GM12878 (cell line): Measurements from ENCODE around the gene ITGA1. TPM values are rescaled to one million over a fixed set of nuclear protein-coding genes. Genes with fewer than 3 reads are reported as not detected.
A peak's percentile ranks its signal among the peaks of the same experiment; 100 is the strongest.

Experiments used
- ATAC-seq: fragments of 200-7000 bp; cut with Tn5 transposase; 3 replicates; pipeline ENCODE4 v1.9.1; 2020; ENCODE audit warnings: mild to moderate bottlenecking, moderate library complexity
- Bru-seq: library from RNA; stranded (reverse); fragments of 400-500 nt; gene quantifications from one replicate; lab custom pipeline; 2021; lab: Mats Ljungman, UMichigan
- BruChase-seq, 2 experiments: library from RNA; stranded (reverse); fragments of 400-500 nt; gene quantifications; one replicate each; lab custom pipeline; 2021; lab: Mats Ljungman, UMichigan
- BruUV-seq: library from RNA; stranded (reverse); fragments of 400-500 nt; replicated peaks from 2 replicates; lab custom pipeline; 2021; lab: Mats Ljungman, UMichigan
- CTCF ChIA-PET: fragments of 300-600 bp; sonication (Branson Sonifier 250); formaldehyde crosslinking; extraction: SDS; loops from one replicate; lab custom pipeline; 2021; ENCODE audit warnings: inconsistent platforms; lab: Yijun Ruan, JAX
- POLR2A ChIA-PET: fragments of 350-600 bp; formaldehyde crosslinking; extraction: SDS; loops from one replicate; lab custom pipeline; 2021; ENCODE audit warnings: inconsistent platforms; lab: Charles Lee
- RAD21 ChIA-PET: fragments of 300-600 bp; sonication (Branson Sonifier 250); formaldehyde crosslinking; loops from one replicate; lab custom pipeline; 2023; ENCODE audit warnings: antibody characterized with exemption; ENCODE audit not compliant: unreplicated experiment; lab: Charles Lee
- SMC1A ChIA-PET: fragments of 300-600 bp; sonication (Branson Sonifier 250); formaldehyde crosslinking; loops from one replicate; lab custom pipeline; 2023; ENCODE audit not compliant: unreplicated experiment, uncharacterized antibody; lab: Charles Lee
- DNase-seq: peaks from one replicate; pipeline ENCODE4 v3.0.0-alpha.2; 2011; ENCODE audit warnings: low read depth, low spot score
- FAIRE-seq: peaks from 3 replicates; lab custom pipeline; 2011; peaks lifted over from hg19 to GRCh38; lab: Jason Lieb, UNC
- H2AFZ ChIP-seq: 2 replicates; pipeline ENCODE4 v1.6.0; 2011; ENCODE audit warnings: low read depth, low read length, control low read depth; ENCODE audit not compliant: control insufficient read depth
- H3K27ac ChIP-seq: 2 replicates; pipeline ENCODE4 v1.5.1; 2011; ENCODE audit warnings: control low read depth; ENCODE audit not compliant: control insufficient read depth, insufficient read depth
- H3K27me3 ChIP-seq, 2 experiments: replicated peaks in 1 of 2; 2 replicates each; pipeline versions ENCODE4 v1.6.0 to v1.6.1; 2011; ENCODE audit warnings: low read length in 1 of 2; ENCODE audit not compliant: control insufficient read depth in 2 of 2, insufficient read depth in 2 of 2
- H3K36me3 ChIP-seq, 2 experiments: 2 replicates each; pipeline ENCODE4 v1.5.1; 2011; ENCODE audit warnings: low read length in 1 of 2; ENCODE audit not compliant: control insufficient read depth in 2 of 2, insufficient read depth in 2 of 2
- H3K4me1 ChIP-seq: 2 replicates; pipeline ENCODE4 v1.6.1; 2011; ENCODE audit warnings: mild to moderate bottlenecking, low read length, moderate library complexity, mixed read lengths; ENCODE audit not compliant: control insufficient read depth, insufficient read depth
- H3K4me2 ChIP-seq: 2 replicates; pipeline ENCODE4 v1.6.0; 2011; ENCODE audit warnings: control low read depth; ENCODE audit not compliant: control insufficient read depth, insufficient read depth
- H3K4me3 ChIP-seq: fragments of 200-600 bp; sonication (generic); 2 replicates; pipeline ENCODE4 v1.5.1; 2016
- H3K79me2 ChIP-seq: 2 replicates; pipeline ENCODE4 v1.6.0; 2011; ENCODE audit warnings: low read length; ENCODE audit not compliant: control insufficient read depth, insufficient read depth
- H3K9ac ChIP-seq: 2 replicates; pipeline ENCODE4 v1.8.0; 2011; ENCODE audit warnings: low read length, control low read depth, mixed read lengths; ENCODE audit not compliant: control insufficient read depth, insufficient read depth
- H3K9me3 ChIP-seq: replicated peaks from 3 replicates; pipeline ENCODE4 v1.5.1; 2011; ENCODE audit warnings: mild to moderate bottlenecking, low read length; ENCODE audit not compliant: control insufficient read depth, insufficient read depth
- H4K20me1 ChIP-seq: 2 replicates; pipeline ENCODE4 v1.6.0; 2011; ENCODE audit not compliant: control insufficient read depth, insufficient read depth
- BCL11A ChIP-seq: IDR thresholded peaks from 2 replicates; pipeline ENCODE4 v1.6.1; 2011; ENCODE audit warnings: low read depth, low read length
- CBX5 ChIP-seq: sonication (generic); IDR thresholded peaks from 2 replicates; pipeline ENCODE4 v1.6.1; 2016; ENCODE audit warnings: low read depth, moderate library complexity, mild to moderate bottlenecking, inconsistent platforms
- CHD4 ChIP-seq: fragments of 200-600 bp; sonication (generic); IDR thresholded peaks from 2 replicates; pipeline ENCODE4 v1.6.1; 2016; ENCODE audit warnings: mild to moderate bottlenecking
- CREB1 ChIP-seq: IDR thresholded peaks from 2 replicates; pipeline ENCODE4 v1.6.1; 2012; ENCODE audit warnings: low read depth, mild to moderate bottlenecking, inconsistent platforms
- CTCF ChIP-seq, 3 experiments: IDR thresholded peaks in 2 of 3; conservative IDR thresholded peaks in 1 of 3; 2 replicates each; pipeline ENCODE4 v1.5.1; 2011; ENCODE audit warnings: low read depth in 3 of 3, low read length in 3 of 3, mild to moderate bottlenecking in 3 of 3, control low read depth in 2 of 3, moderate library complexity in 2 of 3, inconsistent platforms in 1 of 3, mixed read lengths in 1 of 3; ENCODE audit not compliant: control insufficient read depth in 2 of 3, insufficient read depth in 1 of 3; ENCODE audit errors: extremely low read depth in 1 of 3
- DPF2 ChIP-seq: fragments of 450-650 bp; IDR thresholded peaks from 2 replicates; pipeline ENCODE4 v1.6.1; 2017; ENCODE audit warnings: mild to moderate bottlenecking
- ESRRA ChIP-seq: IDR thresholded peaks from 2 replicates; pipeline ENCODE4 v1.6.1; 2012; ENCODE audit warnings: mild to moderate bottlenecking, low read length, improper control_type of control experiment
- IKZF1 ChIP-seq: fragments of 450-650 bp; conservative IDR thresholded peaks from 2 replicates; pipeline ENCODE4 v1.6.1; 2017; ENCODE audit warnings: antibody characterized with exemption, mild to moderate bottlenecking
- IKZF2 ChIP-seq, 2 experiments: fragments of 450-650 bp; IDR thresholded peaks; 2 replicates each; pipeline ENCODE4 v1.6.1; 2017; ENCODE audit warnings: mild to moderate bottlenecking in 2 of 2, moderate library complexity in 2 of 2
- MTA3 ChIP-seq: IDR thresholded peaks from 2 replicates; pipeline ENCODE4 v1.6.1; 2012; ENCODE audit warnings: low read length, inconsistent platforms, borderline replicate concordance
- NR2C2 ChIP-seq: IDR thresholded peaks from 2 replicates; pipeline ENCODE4 v1.6.1; 2011; ENCODE audit warnings: borderline replicate concordance, low read depth; ENCODE audit not compliant: control insufficient read depth, insufficient read length
- POU2F2 ChIP-seq: IDR thresholded peaks from 3 replicates; pipeline ENCODE4 v1.6.1; 2011; ENCODE audit warnings: low read depth, mild to moderate bottlenecking, low read length, borderline replicate concordance
- RB1 ChIP-seq: fragments of 450-650 bp; formaldehyde crosslinking; IDR thresholded peaks from 2 replicates; pipeline ENCODE4 v1.6.1; 2017; ENCODE audit warnings: mild to moderate bottlenecking, borderline replicate concordance
- RELA ChIP-seq: fragments of 450-650 bp; IDR thresholded peaks from 2 replicates; pipeline ENCODE4 v1.8.0; 2014; ENCODE audit warnings: borderline replicate concordance; ENCODE audit not compliant: partially characterized antibody
- RELB ChIP-seq: fragments of 450-650 bp; IDR thresholded peaks from 2 replicates; pipeline ENCODE4 v1.6.1; 2017; ENCODE audit warnings: low read depth, mild to moderate bottlenecking, moderate library complexity
- WGBS: methylation state at CpG from one replicate; pipeline ENCODE4 v1.1.6; 2016; ENCODE audit warnings: low lambda C conversion rate; ENCODE audit not compliant: insufficient replicate concordance, insufficient coverage; ENCODE audit errors: missing lambda C conversion rate; 5-methylcytosine and 5-hydroxymethylcytosine counted together
- in situ Hi-C: fragments of 300-500 bp; cut with MboI; formaldehyde crosslinking; loops from 9 replicates; pipeline ENCODE4 v1.14.3; 2018; ENCODE audit warnings: mixed read lengths
- intact Hi-C: fragments of 100-400 bp; cut with micrococcal nuclease; formaldehyde crosslinking; loops from one replicate; pipeline ENCODE4 v1.14.2; 2022; ENCODE audit not compliant: unreplicated experiment
- long read RNA-seq, 2 experiments: library from polyadenylated mRNA; unstranded; transcript quantifications; one replicate each; pipeline ENCODE4 v2.0.0, GENCODE V29; 2019 to 2020
- polyA minus RNA-seq, 3 experiments: library from RNA; depleted of rRNA, polyadenylated mRNA; stranded (reverse); fragments of >200 nt; gene quantifications; 2 replicates each; pipeline ENCODE4 v1.2.3, GENCODE V29; 2011
- polyA plus RNA-seq, 11 experiments: library from polyadenylated mRNA; depleted of rRNA in 4 of 11; unstranded in 6 of 11; stranded (reverse) in 5 of 11; fragments of >200 nt; fragmentation: Nextera tagmentation in 4 of 11; fragmentation: Illumina TruSeq in 1 of 11; extraction: Ambion mirVana in 4 of 11; extraction: Trizol in 1 of 11; gene quantifications; 1 replicate in 1 of 11; 2 replicates in 10 of 11; pipeline versions ENCODE4 v1.2.1 to v1.2.3, GENCODE V29; 2011 to 2016; ENCODE audit warnings: inconsistent platforms in 2 of 11, missing spikeins in 2 of 11, low read depth in 1 of 11
- total RNA-seq, 4 experiments: library from RNA; depleted of rRNA in 3 of 4; stranded (reverse); fragments of >200 nt in 3 of 4; fragmentation: Illumina TruSeq in 1 of 4; extraction: Trizol in 1 of 4; gene quantifications; 2 replicates each; pipeline versions ENCODE4 v1.2.1 to v1.2.3, GENCODE V29; 2013 to 2021

ITGA1 gene
- 1.2 and 1.4 TPM in 2 replicates for total RNA-seq (2013; cell fraction: nucleolus; rRNA removed)
- total RNA-seq (2014; rRNA removed) (0.11 and 0.44 TPM in 2 replicates), total RNA-seq (2014; rRNA removed; fragmentation: Illumina TruSeq; extraction: Trizol) (0.22 and 0.37 TPM in 2 replicates), total RNA-seq (2021) (0.26 and 0.40 TPM in 2 replicates), polyA plus RNA-seq (2011; rRNA removed) (0.43 and 0.46 TPM in 2 replicates), polyA plus RNA-seq (2014; fragmentation: Illumina TruSeq; extraction: Trizol) (0.08 and 0.28 TPM in 2 replicates), polyA plus RNA-seq (2014; fragmentation: Nextera tagmentation; extraction: Ambion mirVana) (under 1 TPM; 0.02 to 0.04 TPM), polyA plus RNA-seq (2014; rRNA removed) (0.03 and 0.05 TPM in 2 replicates), polyA plus RNA-seq (2016; fragmentation: Nextera tagmentation; extraction: Ambion mirVana) (under 1 TPM; 0.16 to 0.56 TPM), polyA minus RNA-seq (2011; rRNA and poly(A)+ RNA removed) (1.0 and 1.7 TPM in 2 replicates), Bru-seq, nascent RNA (percentile 40 among the genes with signal in this experiment), BruChase-seq, experiment 1, labeled RNA remaining after a 6-hour chase (percentile 42 among the genes with signal in this experiment), BruChase-seq, experiment 2, labeled RNA remaining after a 2-hour chase (percentile 40 among the genes with signal in this experiment)
- polyA plus RNA-seq (2011; ENCODE audit: low read depth), result 0.29 TPM
- polyA plus RNA-seq (2011; cell fraction: cytosol; rRNA removed), result 0.08 and 0.16 TPM in 2 replicates
- polyA plus RNA-seq (2011; cell fraction: nucleus; rRNA removed), result 0.61 and 0.78 TPM in 2 replicates
- 0.43 and 0.44 TPM in 2 replicates for polyA plus RNA-seq (2012)
- 0.52 and 0.80 TPM in 2 replicates for polyA minus RNA-seq (2011; cell fraction: cytosol; rRNA and poly(A)+ RNA removed)
- 0.60 and 1.7 TPM in 2 replicates for polyA minus RNA-seq (2011; cell fraction: nucleus; rRNA and poly(A)+ RNA removed)
- long read RNA-seq, experiment 1, result 0 reads
- long read RNA-seq, experiment 2, partial matches to known transcripts, result 0 of 1 reads
- long read RNA-seq, experiment 2, other reads (novel, unspliced or antisense), result 1 of 1 reads

- in situ Hi-C loops, result no loop called here
- H3K9ac ChIP-seq, result peak within 1 kb of the TSS; percentile 59
- no peaks in the 10 kb centered on the region; the same call in 1 of the 2 replicates for H3K4me1 ChIP-seq
- DNase-seq (no peak), ATAC-seq (peak; percentile 88), FAIRE-seq (no peak)
- ChIA-PET RAD21 (interaction anchor here (1.0 kb wide), 1 partner anchor 12 kb away, joined by 6 read pairs; no protein-coding TSS in a partner anchor), POLR2A (no interaction called here), SMC1A (interaction anchor here (0.8 to 3.5 kb wide), 5 partner anchors 10 to 127 kb away, joined by 3 to 9 read pairs (median 4); no protein-coding TSS in a partner anchor), CTCF (interaction anchor here (0.6 to 1.7 kb wide), 7 partner anchors 8 to 857 kb away, joined by 3 to 8 read pairs (median 5); no protein-coding TSS in a partner anchor)
- peak within 1 kb of the TSS; percentile 76 for H3K4me3 ChIP-seq
- WGBS, result 21% methylated on average over 48 of the region's 61 CpGs
- no peak within 1 kb of the TSS for H3K27ac ChIP-seq
- H4K20me1 ChIP-seq, result no peaks in the 10 kb centered on the region
- H3K79me2 ChIP-seq, result no peaks in the 10 kb centered on the region
- no peaks in the 10 kb centered on the region for H3K36me3 ChIP-seq
- no peaks in the 10 kb centered on the region for H3K9me3 ChIP-seq
- intact Hi-C loops, result loop anchor here (1.0 to 5.0 kb wide), 2 partner anchors 127 to 309 kb away; no protein-coding TSS in a partner anchor
- peaks cover 7 to 11% of the 10 kb centered on the region in 2 experiments; a peak in 3 of 4 replicates for H3K27me3 ChIP-seq
- peak within 1 kb of the TSS; percentile 96 for H3K4me2 ChIP-seq
- TSS peak; percentile 74 for BruUV-seq
- peak within 1 kb of the TSS; percentile 61 for H2AFZ ChIP-seq
- peak; percentile 47 to 54; a peak in 3 of 4 replicates for TF ChIP-seq IKZF2 (IDR thresholded peaks at IDR 0.05)
- peak; percentile 72 for TF ChIP-seq RELA
- no peak for TF ChIP-seq RB1
- no peak for TF ChIP-seq CHD4
- no peak for TF ChIP-seq MTA3
- no peak for TF ChIP-seq NR2C2
- TF ChIP-seq CREB1, result no peak
- TF ChIP-seq ESRRA, result no peak
- peak; percentile 54; the same call in 1 of the 2 replicates for TF ChIP-seq RELB
- no peak for TF ChIP-seq CBX5
- peak; percentile 43; the same call in 1 of the 2 replicates for TF ChIP-seq DPF2
- peak; percentile 69 for TF ChIP-seq IKZF1
- peak; percentile 60; the same call in 1 of the 3 replicates for TF ChIP-seq POU2F2
- TF ChIP-seq BCL11A, result peak; percentile 50; the same call in 1 of the 2 replicates
- peak in 1 of 3 experiments; percentile 34; a peak in 2 of 6 replicates for TF ChIP-seq CTCF (IDR thresholded peaks at IDR 0.05 in 2 of 3, conservative IDR thresholded peaks at IDR 0.05 in 1 of 3; ENCODE audit: control insufficient read depth in 2 of 3, extremely low read depth in 1 of 3, insufficient read depth in 1 of 3, low read depth in 3 of 3, low read length in 3 of 3)
Observed at GRCh38 chr5:52787600-52788504, at the start of gene ITGA1, which contains the start of gene PELO. ITGA1 (plus strand) TSS chr5:52787916; CDS start chr5:52788354, 438 bp downstream. PELO (plus strand) TSS chr5:52787916; CDS start chr5:52800395, 12,479 bp downstream.
